BLaER1 (cell line): ENCODE measurements around the gene CLDN9.

ENCODE experiments used
- H3K27ac ChIP-seq: shearing (Covaris generic); formaldehyde crosslinking; 2 replicates; pipeline ENCODE4 v1.8.1; 2022
- H3K27me3 ChIP-seq: shearing (Covaris generic); formaldehyde crosslinking; 2 replicates; pipeline ENCODE4 v1.8.1; 2022
- H3K36me3 ChIP-seq: shearing (Covaris generic); formaldehyde crosslinking; 2 replicates; pipeline ENCODE4 v1.8.1; 2022
- H3K4me1 ChIP-seq: shearing (Covaris generic); formaldehyde crosslinking; 2 replicates; pipeline ENCODE4 v1.8.1; 2022
- H3K4me2 ChIP-seq: shearing (Covaris generic); formaldehyde crosslinking; 2 replicates; pipeline ENCODE4 v1.8.1; 2022
- H3K4me3 ChIP-seq: shearing (Covaris generic); formaldehyde crosslinking; 2 replicates; pipeline ENCODE4 v1.8.1; 2022
- H3K9ac ChIP-seq: shearing (Covaris generic); formaldehyde crosslinking; 2 replicates; pipeline ENCODE4 v1.8.1; 2022
- H3K9me3 ChIP-seq: shearing (Covaris generic); formaldehyde crosslinking; 2 replicates; pipeline ENCODE4 v1.8.1; 2022
- H4K20me1 ChIP-seq: shearing (Covaris generic); formaldehyde crosslinking; 2 replicates; pipeline ENCODE4 v1.8.1; 2022
- Cebpa-rat ChIP-seq: shearing (Covaris generic); IDR thresholded peaks from 2 replicates; pipeline ENCODE4 v1.8.1; 2022

CLDN9 gene

GRCh38 chr16:3022684-3023414 is 10.1 kb downstream of the CLDN9 start:
- peak overlapping the region; percentile 99; the same call in 1 of the 2 replicates for H3K27ac ChIP-seq
- H4K20me1 ChIP-seq: peaks cover 58% of the 10 kb centered on the region
- peaks cover 72% of the 10 kb centered on the region for H3K4me1 ChIP-seq
- peak overlapping the region; percentile 99 for H3K4me2 ChIP-seq
- no peak for TF ChIP-seq Cebpa-rat
- H3K4me3 ChIP-seq: peak overlapping the region; percentile 79
- no peaks in the 10 kb centered on the region for H3K9me3 ChIP-seq
- peaks cover 29% of the 10 kb centered on the region for H3K27me3 ChIP-seq
- peaks cover 23% of the 10 kb centered on the region for H3K36me3 ChIP-seq
- peak overlapping the region; percentile 96; the same call in 1 of the 2 replicates for H3K9ac ChIP-seq

- H3K9ac ChIP-seq: peak overlapping the region; percentile 96
- peaks cover 26% of the 10 kb centered on the region for H3K27me3 ChIP-seq
- peak overlapping the region; percentile 99 for H3K27ac ChIP-seq
- H3K9me3 ChIP-seq: no peaks in the 10 kb centered on the region
- H3K4me2 ChIP-seq: peak overlapping the region; percentile 99
- peaks cover 60% of the 10 kb centered on the region for H4K20me1 ChIP-seq
- H3K4me1 ChIP-seq: peaks cover 70% of the 10 kb centered on the region
- TF ChIP-seq Cebpa-rat: no peak
- peak overlapping the region; percentile 79 for H3K4me3 ChIP-seq
- H3K36me3 ChIP-seq: peaks cover 23% of the 10 kb centered on the region
These were observed 10.6 kb downstream of the CLDN9 start for GRCh38 chr16:3023415-3023668.

GRCh38 chr16:3023669-3024478 is 11.2 kb downstream of the CLDN9 start, which contains the start of the genes HCFC1R1 and THOC6:
TSS of gene HCFC1R1 (minus strand) at chr16:3023942. CDS start at chr16:3023941, 1 bp downstream.
TSS of gene THOC6 (plus strand) at chr16:3024035. CDS start at chr16:3024327, 292 bp downstream.
- Histone ChIP-seq H3K36me3 (peaks cover 23% of the 10 kb centered on the region), H3K9me3 (no peaks in the 10 kb centered on the region), H3K4me3 (peak within 1 kb of the TSS; percentile 79), H3K27me3 (peaks cover 26% of the 10 kb centered on the region), H3K4me1 (peaks cover 75% of the 10 kb centered on the region), H3K9ac (peak within 1 kb of the TSS; percentile 96), H3K27ac (peak within 1 kb of the TSS; percentile 99), H3K4me2 (peak within 1 kb of the TSS; percentile 99), H4K20me1 (peaks cover 66% of the 10 kb centered on the region)
- no peak for TF ChIP-seq Cebpa-rat

- Histone ChIP-seq H3K27me3 (peaks cover 37% of the 10 kb centered on the region), H3K4me1 (peaks cover 79% of the 10 kb centered on the region), H3K36me3 (peaks cover 23% of the 10 kb centered on the region), H3K4me3 (no peak overlapping the region), H3K27ac (no peak overlapping the region), H3K9me3 (no peaks in the 10 kb centered on the region), H4K20me1 (peaks cover 80% of the 10 kb centered on the region), H3K9ac (no peak overlapping the region), H3K4me2 (peak overlapping the region; percentile 99)
- TF ChIP-seq Cebpa-rat: no peak
These were observed 12.6 kb downstream of the CLDN9 start for GRCh38 chr16:3025032-3026002.

- Histone ChIP-seq H3K4me3 (no peak overlapping the region), H3K4me2 (no peak overlapping the region), H3K9me3 (no peaks in the 10 kb centered on the region), H4K20me1 (peaks cover 87% of the 10 kb centered on the region), H3K9ac (no peak overlapping the region), H3K4me1 (peaks cover 72% of the 10 kb centered on the region), H3K36me3 (peaks cover 23% of the 10 kb centered on the region), H3K27ac (no peak overlapping the region), H3K27me3 (peaks cover 37% of the 10 kb centered on the region)
- TF ChIP-seq Cebpa-rat: no peak
These were observed 13.3 kb downstream of the CLDN9 start for GRCh38 chr16:3026003-3026378.

- Histone ChIP-seq H3K4me1 (peaks cover 64% of the 10 kb centered on the region), H4K20me1 (peaks cover 85% of the 10 kb centered on the region), H3K9ac (no peak overlapping the region), H3K27me3 (peaks cover 37% of the 10 kb centered on the region), H3K4me3 (no peak overlapping the region), H3K9me3 (no peaks in the 10 kb centered on the region), H3K36me3 (peaks cover 23% of the 10 kb centered on the region), H3K27ac (no peak overlapping the region), H3K4me2 (peak overlapping the region; percentile 87)
- no peak for TF ChIP-seq Cebpa-rat
These were observed 14.1 kb downstream of the CLDN9 start for GRCh38 chr16:3026609-3027488.

- peak overlapping the region; percentile 87 for H3K4me2 ChIP-seq
- no peak overlapping the region for H3K27ac ChIP-seq
- H3K36me3 ChIP-seq: peaks cover 23% of the 10 kb centered on the region
- no peak overlapping the region for H3K4me3 ChIP-seq
- H3K9ac ChIP-seq: no peak overlapping the region
- peaks cover 58% of the 10 kb centered on the region for H3K4me1 ChIP-seq
- no peaks in the 10 kb centered on the region for H3K9me3 ChIP-seq
- peaks cover 43% of the 10 kb centered on the region for H3K27me3 ChIP-seq
- no peak for TF ChIP-seq Cebpa-rat
- peaks cover 85% of the 10 kb centered on the region for H4K20me1 ChIP-seq
These were observed 14.7 kb downstream of the CLDN9 start for GRCh38 chr16:3027489-3027795.

- Histone ChIP-seq H3K4me3 (0 out of 2 replicates have a peak overlapping the region, but pooled peaks have one; percentile 25), H3K9me3 (no peaks in the 10 kb centered on the region), H3K27ac (peak overlapping the region; percentile 12; the same call in 1 of the 2 replicates), H3K27me3 (peaks cover 50% of the 10 kb centered on the region), H3K9ac (no peak overlapping the region), H3K4me1 (peaks cover 51% of the 10 kb centered on the region), H4K20me1 (peaks cover 81% of the 10 kb centered on the region), H3K4me2 (peak overlapping the region; percentile 87), H3K36me3 (peaks cover 23% of the 10 kb centered on the region)
- no peak for TF ChIP-seq Cebpa-rat
These were observed 15.4 kb downstream of the CLDN9 start for GRCh38 chr16:3027983-3028715.
